Measurements from ENCODE around the gene DCC. TPM values are rescaled to one million over a fixed set of nuclear protein-coding genes. Genes with fewer than 3 reads are reported as not detected.

The DCC gene
- total and polyA plus RNA-seq, 9 of the 15 experiments (the other 6 are each of a cell fraction or from before 2014, with no cell fraction given), result not detected

DNA sequence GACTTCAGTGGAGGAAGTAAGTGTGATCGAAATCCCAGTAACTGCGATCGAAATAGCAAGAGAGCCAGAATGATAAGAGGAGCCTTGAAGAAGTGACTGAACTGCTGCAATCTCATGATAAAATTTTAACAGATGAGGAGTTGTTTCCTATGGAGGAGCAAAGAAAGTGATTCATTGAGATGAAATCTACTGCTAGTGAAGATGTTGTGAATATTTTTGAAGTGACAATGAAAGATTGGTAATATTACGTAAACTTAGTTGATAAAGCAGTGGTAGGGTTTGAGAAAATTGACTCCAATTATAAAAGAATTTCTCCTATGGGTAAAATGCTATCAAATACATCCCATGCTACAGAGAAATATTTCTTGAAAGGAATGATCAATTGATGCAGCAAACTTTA lies 1103.8 kb downstream of the DCC start (continued):
- TF ChIP-seq NR0B1 (IDR thresholded peaks at IDR 0.05; ENCODE audit: partially characterized antibody), result no peak
- TF ChIP-seq KLF1 (tag; IDR thresholded peaks at IDR 0.05), result no peak

DNA sequence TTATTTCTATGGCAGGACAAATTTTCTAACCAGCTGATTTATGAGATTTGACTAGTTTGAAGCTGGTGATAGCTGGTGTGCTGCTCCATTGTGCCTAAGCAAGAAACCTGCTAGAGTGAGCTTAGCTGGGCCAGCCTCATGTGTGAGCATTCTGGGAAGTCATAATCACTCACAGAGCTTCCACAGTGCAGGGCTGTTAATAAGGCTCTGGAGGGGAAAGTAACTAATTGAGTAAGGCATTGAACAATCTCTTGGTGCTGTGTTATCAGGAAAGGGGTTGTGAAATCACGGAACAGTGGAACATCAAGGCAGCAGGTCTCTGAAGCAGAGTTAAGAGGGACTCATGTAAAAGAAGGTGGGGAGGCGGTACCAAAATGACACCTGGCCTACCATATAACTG lies 1111.9 kb downstream of the DCC start:
- H2AFZ ChIP-seq (ENCODE audit: low read depth, low read length), result no peak overlapping the region
- BruUV-seq (replicated peaks), result no TSS peak
- DNase-seq (ENCODE audit: extremely low read depth in 1 of 4, low spot score in 3 of 4) (no peak), FAIRE-seq (no peak), ATAC-seq (no peak)
- intact Hi-C loops (cut with micrococcal nuclease) (no loop called here), in situ Hi-C loops (cut with MboI) (no loop called here)
- H3K4me1 ChIP-seq (replicated peaks in 1 of 2; ENCODE audit: control insufficient read depth in 2 of 2, insufficient read depth in 2 of 2, low read length in 2 of 2), result no peaks in the 10 kb centered on the region
- H3K4me2 ChIP-seq (ENCODE audit: insufficient read depth, low read length), result no peak overlapping the region
- no peaks in the 10 kb centered on the region for H3K36me3 ChIP-seq (ENCODE audit: control insufficient read depth, insufficient read depth, low read length)
- no peaks in the 10 kb centered on the region for H3K9me1 ChIP-seq (ENCODE audit: control insufficient read depth, insufficient read depth, low read length)
- ChIA-PET CTCF (ENCODE audit: low intra/inter-chr PET ratio) (no interaction called here), POLR2A (interaction anchor here (0.8 kb wide), 1 partner anchor 23 kb away, joined by 3 read pairs; no protein-coding TSS in a partner anchor)
- 0% methylated on average over 2 of the region's 2 CpGs for WGBS (ENCODE audit: insufficient coverage, low coverage, missing lambda C conversion rate)
- no peaks in the 10 kb centered on the region for H4K20me1 ChIP-seq (replicated peaks; ENCODE audit: control insufficient read depth, insufficient read depth, low read length)
- no peaks in the 10 kb centered on the region for H3K9me3 ChIP-seq (replicated peaks; ENCODE audit: control insufficient read depth, insufficient read depth, low read depth, low read length)
- H3K4me3 ChIP-seq, result no peak overlapping the region
- H3K9ac ChIP-seq (ENCODE audit: insufficient read depth in 1 of 2, low read depth in 2 of 2, low read length in 2 of 2), result no peak overlapping the region
- no peak overlapping the region for H3K27ac ChIP-seq (ENCODE audit: extremely low read depth, low read depth, low read length)
- no peaks in the 10 kb centered on the region for H3K27me3 ChIP-seq (ENCODE audit: control insufficient read depth in 2 of 2, insufficient read depth in 2 of 2, low read length in 2 of 2)
- H3K79me2 ChIP-seq (ENCODE audit: control insufficient read depth, insufficient read depth, low read length), result no peaks in the 10 kb centered on the region
- no peak for TF ChIP-seq RAD21 (CRISPR knock-in tag; conservative IDR thresholded peaks at IDR 0.05 in 1 of 2, IDR thresholded peaks at IDR 0.05 in 1 of 2)
- TF ChIP-seq NR2C1 (IDR thresholded peaks at IDR 0.05), result no peak
- TF ChIP-seq NR2C1 (tag; IDR thresholded peaks at IDR 0.05), result no peak
- TF ChIP-seq ZNF75A (CRISPR knock-in tag; IDR thresholded peaks at IDR 0.05), result no peak
- no peak for TF ChIP-seq ZNF436 (CRISPR knock-in tag; IDR thresholded peaks at IDR 0.05)
- no peak for TF ChIP-seq L3MBTL2 (IDR thresholded peaks at IDR 0.05)
- no peak for TF ChIP-seq ZFP36 (IDR thresholded peaks at IDR 0.05; ENCODE audit: low read depth, low read length, partially characterized antibody)
- no peak for TF ChIP-seq ATF1 (CRISPR knock-in tag; IDR thresholded peaks at IDR 0.05)
- TF ChIP-seq ATF1 (tag; IDR thresholded peaks at IDR 0.05), result no peak
- TF ChIP-seq MYNN (IDR thresholded peaks at IDR 0.05), result no peak
- TF ChIP-seq MYNN (CRISPR knock-in tag; IDR thresholded peaks at IDR 0.05), result no peak
- TF ChIP-seq CEBPB (tag; IDR thresholded peaks at IDR 0.05), result no peak
- TF ChIP-seq, protein P1, sequence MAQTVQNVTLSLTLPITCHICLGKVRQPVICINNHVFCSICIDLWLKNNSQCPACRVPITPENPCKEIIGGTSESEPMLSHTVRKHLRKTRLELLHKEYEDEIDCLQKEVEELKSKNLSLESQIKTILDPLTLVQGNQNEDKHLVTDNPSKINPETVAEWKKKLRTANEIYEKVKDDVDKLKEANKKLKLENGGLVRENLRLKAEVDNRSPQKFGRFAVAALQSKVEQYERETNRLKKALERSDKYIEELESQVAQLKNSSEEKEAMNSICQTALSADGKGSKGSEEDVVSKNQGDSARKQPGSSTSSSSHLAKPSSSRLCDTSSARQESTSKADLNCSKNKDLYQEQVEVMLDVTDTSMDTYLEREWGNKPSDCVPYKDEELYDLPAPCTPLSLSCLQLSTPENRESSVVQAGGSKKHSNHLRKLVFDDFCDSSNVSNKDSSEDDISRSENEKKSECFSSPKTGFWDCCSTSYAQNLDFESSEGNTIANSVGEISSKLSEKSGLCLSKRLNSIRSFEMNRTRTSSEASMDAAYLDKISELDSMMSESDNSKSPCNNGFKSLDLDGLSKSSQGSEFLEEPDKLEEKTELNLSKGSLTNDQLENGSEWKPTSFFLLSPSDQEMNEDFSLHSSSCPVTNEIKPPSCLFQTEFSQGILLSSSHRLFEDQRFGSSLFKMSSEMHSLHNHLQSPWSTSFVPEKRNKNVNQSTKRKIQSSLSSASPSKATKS (CRISPR knock-in tag; IDR thresholded peaks at IDR 0.05), result no peak
- TF ChIP-seq CSDE1 (IDR thresholded peaks at IDR 0.05), result no peak
- no peak for TF ChIP-seq CBFA2T2 (conservative IDR thresholded peaks at IDR 0.05)
- no peak for TF ChIP-seq FOXA3 (CRISPR knock-in tag; conservative IDR thresholded peaks at IDR 0.05 in 1 of 2, IDR thresholded peaks at IDR 0.05 in 1 of 2)
- no peak for TF ChIP-seq FOXK2 (conservative IDR thresholded peaks at IDR 0.05 in 1 of 2, IDR thresholded peaks at IDR 0.05 in 1 of 2; ENCODE audit: low read depth in 2 of 2)
- TF ChIP-seq SLC30A9 (CRISPR knock-in tag; IDR thresholded peaks at IDR 0.05), result no peak
- no peak for TF ChIP-seq KLF13 (tag; IDR thresholded peaks at IDR 0.05; ENCODE audit: borderline replicate concordance, low read depth)

Data from K562 (cell line).